Aorta (tissue), 5 donors: ENCODE data around the gene PAPPA. TPM values are rescaled to one million over a fixed set of nuclear protein-coding genes. Genes with fewer than 3 reads are reported as not detected.

Experiments used
- ATAC-seq: fragments of 200-7000 bp; cut with Tn5 transposase; one replicate; pipeline ENCODE4 v1.9.1; 2022; ENCODE audit warnings: moderate library complexity; ENCODE audit not compliant: low FRiP score
- DNase-seq, 2 donors: peaks; one replicate each; pipeline ENCODE4 v3.0.0-alpha.2; 2020
- H3K27ac ChIP-seq, 2 donors: one replicate each; pipeline ENCODE4 v1.5.1; 2013; ENCODE audit warnings: low read length in 2 of 2, mild to moderate bottlenecking in 2 of 2, moderate library complexity in 2 of 2, control low read depth in 1 of 2, inconsistent platforms in 1 of 2, low read depth in 1 of 2
- H3K27me3 ChIP-seq, 2 donors: one replicate each; pipeline ENCODE4 v1.6.1; 2013; ENCODE audit warnings: control low read depth in 1 of 2, low read length in 1 of 2, mild to moderate bottlenecking in 1 of 2, moderate library complexity in 1 of 2; ENCODE audit not compliant: insufficient read depth in 2 of 2, control insufficient read depth in 1 of 2
- H3K36me3 ChIP-seq, 2 donors: one replicate each; pipeline ENCODE4 v1.6.1; 2013; ENCODE audit warnings: control low read depth in 1 of 2, low read length in 1 of 2, mild to moderate bottlenecking in 1 of 2; ENCODE audit not compliant: insufficient read depth in 2 of 2, control insufficient read depth in 1 of 2
- H3K4me1 ChIP-seq, 2 donors: one replicate each; pipeline ENCODE4 v1.6.1; 2013; ENCODE audit warnings: low read length in 2 of 2, control low read depth in 1 of 2, mild to moderate bottlenecking in 1 of 2, moderate library complexity in 1 of 2; ENCODE audit not compliant: insufficient read depth in 2 of 2, control insufficient read depth in 1 of 2
- H3K4me3 ChIP-seq, 2 donors: one replicate each; pipeline ENCODE4 v1.5.1; 2013; ENCODE audit warnings: low read length in 2 of 2, control low read depth in 1 of 2, mild to moderate bottlenecking in 1 of 2
- H3K9me3 ChIP-seq: one replicate; pipeline ENCODE4 v1.6.1; 2013; ENCODE audit warnings: mild to moderate bottlenecking, low read length; ENCODE audit not compliant: control insufficient read depth
- WGBS, 2 donors: extraction: QIAGEN DNeasy Blood & Tissue Kit; methylation state at CpG; one replicate each; pipeline ENCODE4 v1.1.7; 2013; 5-methylcytosine and 5-hydroxymethylcytosine counted together
- intact Hi-C, 2 donors: fragments of 100-400 bp; cut with DNase I; formaldehyde crosslinking; loops; one replicate each; pipeline versions ENCODE4 v1.14.2 to v1.15.0; 2022
- polyA plus RNA-seq, 2 donors: library from polyadenylated mRNA; stranded (reverse); fragments of 200-250 nt; gene quantifications; one replicate each; pipeline ENCODE4 v1.2.3, GENCODE V29; 2013
- total RNA-seq, 2 donors: library from RNA; stranded (reverse); fragmentation: NEBNext Ultra II Directional; extraction: Animal tissue kit (Norgen Biotek cat#: 25700); gene quantifications; one replicate each; pipeline ENCODE4 v1.2.1, GENCODE V29; 2021
- donor health status: healthy with polysubstance abuse.
- donor health status: Bipolar disorder and iron deficiency.
- donor health status: DM: no; HTN: no; CAD: no.
- donor health status: DM: no; HTN: no; CAD: no.
- donor health status: DM: yes; HTN: yes; CAD: no.

PAPPA gene
- total and polyA plus RNA-seq, 4 donors, result 0.50 to 16.6 (median 7.3) TPM

GRCh38 chr9:116316246-116316645 is 162.7 kb downstream of the PAPPA start:
- intact Hi-C loops, result no loop called here
- H3K4me3 ChIP-seq, result no peak overlapping the region
- no peaks in the 10 kb centered on the region for H3K36me3 ChIP-seq
- no peaks in the 10 kb centered on the region for H3K4me1 ChIP-seq
- H3K9me3 ChIP-seq, result no peaks in the 10 kb centered on the region
- no peaks in the 10 kb centered on the region for H3K27me3 ChIP-seq
- WGBS, 2 donors, result 81 to 86% methylated on average over 2 of the region's 2 CpGs
- DNase-seq (no peak), ATAC-seq (no peak)
- no peak overlapping the region for H3K27ac ChIP-seq

- no peak overlapping the region for H3K27ac ChIP-seq
- ATAC-seq (no peak), DNase-seq (no peak)
- no peaks in the 10 kb centered on the region for H3K36me3 ChIP-seq
- H3K4me3 ChIP-seq, result no peak overlapping the region
- H3K27me3 ChIP-seq, result no peaks in the 10 kb centered on the region
- 59 to 60% methylated on average over 2 of the region's 2 CpGs for WGBS, 2 donors
- no peaks in the 10 kb centered on the region for H3K4me1 ChIP-seq
- intact Hi-C loops, result no loop called here
- no peaks in the 10 kb centered on the region for H3K9me3 ChIP-seq
Observed at GRCh38 chr9:116317503-116317902, 163.9 kb downstream of the PAPPA start.

GRCh38 chr9:116318468-116319374 is 165.1 kb downstream of the PAPPA start:
- Histone ChIP-seq H3K27ac (no peak overlapping the region), H3K36me3 (no peaks in the 10 kb centered on the region), H3K9me3 (no peaks in the 10 kb centered on the region), H3K4me3 (no peak overlapping the region), H3K27me3 (no peaks in the 10 kb centered on the region), H3K4me1 (no peaks in the 10 kb centered on the region)
- ATAC-seq, result peak; percentile 24
- intact Hi-C loops, result no loop called here
- 84 to 86% methylated on average over 19 of the region's 19 CpGs for WGBS, 2 donors
- peak in 1 of 2 donors; percentile 48 for DNase-seq

- H3K4me1 ChIP-seq, result no peaks in the 10 kb centered on the region
- no peak for DNase-seq
- no peaks in the 10 kb centered on the region for H3K36me3 ChIP-seq
- 90 to 96% methylated on average over 3 of the region's 3 CpGs for WGBS, 2 donors
- no peak overlapping the region for H3K4me3 ChIP-seq
- intact Hi-C loops, result no loop called here
- H3K9me3 ChIP-seq, result no peaks in the 10 kb centered on the region
- ATAC-seq, result no peak
- H3K27me3 ChIP-seq, result no peaks in the 10 kb centered on the region
- H3K27ac ChIP-seq, result no peak overlapping the region
Observed at GRCh38 chr9:116319480-116319879, 165.9 kb downstream of the PAPPA start.

GRCh38 chr9:116320290-116320689 is 166.7 kb downstream of the PAPPA start:
- 20 to 25% methylated on average over 3 of the region's 3 CpGs for WGBS, 2 donors
- H3K4me3 ChIP-seq, result no peak overlapping the region
- H3K36me3 ChIP-seq, result no peaks in the 10 kb centered on the region
- intact Hi-C loops, result no loop called here
- no peak overlapping the region for H3K27ac ChIP-seq
- H3K9me3 ChIP-seq, result no peaks in the 10 kb centered on the region
- H3K27me3 ChIP-seq, result no peaks in the 10 kb centered on the region
- DNase-seq (no peak), ATAC-seq (no peak)
- no peaks in the 10 kb centered on the region for H3K4me1 ChIP-seq

GRCh38 chr9:116322521-116322920 is 168.9 kb downstream of the PAPPA start:
- no peak for ATAC-seq
- WGBS, 2 donors, result 93 to 94% methylated on average over 2 of the region's 2 CpGs

GRCh38 chr9:116323012-116323411 is 169.4 kb downstream of the PAPPA start:
- Histone ChIP-seq H3K9me3 (no peaks in the 10 kb centered on the region), H3K27ac (no peak overlapping the region), H3K4me3 (no peak overlapping the region), H3K4me1 (no peaks in the 10 kb centered on the region), H3K36me3 (no peaks in the 10 kb centered on the region), H3K27me3 (no peaks in the 10 kb centered on the region)
- ATAC-seq (no peak), DNase-seq (no peak)
- 74 to 76% methylated on average over 11 of the region's 11 CpGs for WGBS, 2 donors
- intact Hi-C loops, result no loop called here

More at GRCh38 chr9:116322521-116322920, 168.9 kb downstream of the PAPPA start:
- Histone ChIP-seq H3K4me1 (no peaks in the 10 kb centered on the region), H3K36me3 (no peaks in the 10 kb centered on the region), H3K27ac (no peak overlapping the region), H3K4me3 (no peak overlapping the region), H3K27me3 (no peaks in the 10 kb centered on the region), H3K9me3 (no peaks in the 10 kb centered on the region)
- intact Hi-C loops, result no loop called here
- DNase-seq, result no peak

GRCh38 chr9:116323571-116323970 is 170.0 kb downstream of the PAPPA start:
- ATAC-seq (no peak), DNase-seq (no peak)
- Histone ChIP-seq H3K4me3 (no peak overlapping the region), H3K27ac (no peak overlapping the region), H3K27me3 (no peaks in the 10 kb centered on the region), H3K4me1 (no peaks in the 10 kb centered on the region), H3K36me3 (no peaks in the 10 kb centered on the region), H3K9me3 (no peaks in the 10 kb centered on the region)
- intact Hi-C loops, result no loop called here

GRCh38 chr9:116325924-116326323 is 172.3 kb downstream of the PAPPA start:
- Histone ChIP-seq H3K27ac (no peak overlapping the region), H3K9me3 (no peaks in the 10 kb centered on the region), H3K4me1 (no peaks in the 10 kb centered on the region), H3K4me3 (no peak overlapping the region), H3K27me3 (no peaks in the 10 kb centered on the region), H3K36me3 (no peaks in the 10 kb centered on the region)
- intact Hi-C loops, result no loop called here
- ATAC-seq, result no peak
- no peak for DNase-seq
